ENCODE data around the gene SCNN1A. TPM values are rescaled to one million over a fixed set of nuclear protein-coding genes. Genes with fewer than 3 reads are reported as not detected.
"Not testable (repeated sequence)": the region's sequence is repeated elsewhere in the genome, so short reads cannot be mapped to it uniquely, and the experiment has no call there.

The SCNN1A gene
- total and polyA plus RNA-seq, 9 donors: 1.2 to 141 (median 10.8) TPM

DNA sequence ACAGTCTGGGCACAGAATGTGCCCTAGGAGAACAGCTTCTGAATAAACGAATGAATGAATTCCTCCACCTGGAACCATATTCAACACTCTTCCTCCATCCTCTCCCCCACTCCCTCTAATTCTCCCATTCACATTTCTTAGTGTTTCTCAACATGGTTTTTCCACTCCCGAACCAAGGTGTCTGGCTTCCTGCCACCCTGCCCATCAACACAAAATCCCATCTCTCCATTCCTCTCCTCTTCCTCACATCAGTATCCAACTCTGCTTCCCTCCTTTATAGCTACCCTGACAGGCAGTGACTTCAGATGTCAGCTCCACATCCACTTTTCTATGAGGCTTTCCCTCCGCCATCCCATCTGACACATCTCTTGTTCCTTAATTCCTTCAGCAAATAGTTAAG lies 36.4 kb downstream of the SCNN1A start:
- TF ChIP-seq POLR2A (IDR thresholded peaks at IDR 0.05) (no peak), EP300 (IDR thresholded peaks at IDR 0.05) (no peak), CTCF (IDR thresholded peaks at IDR 0.05) (no peak)
- Histone ChIP-seq H3K4me3 (peak overlapping the region; percentile 90), H3K36me3 (no peaks in the 10 kb centered on the region), H3K9me3 (no peaks in the 10 kb centered on the region), H3K27me3 (no peaks in the 10 kb centered on the region), H3K4me1 (ENCODE audit: insufficient read depth) (peaks cover 24% of the 10 kb centered on the region), H3K27ac (peak overlapping the region in 1 of 2 donors; percentile 97)
- DNase-seq: no peak
- intact Hi-C loops (cut with DNase I): loop anchor here (5.0 kb wide), 2 partner anchors 38 to 43 kb away; partner anchors contain the start of genes LTBR (in 3 of the 4) and SCNN1A (in 1 of the 4)
- 26 to 40% (median 33%) methylated on average over 3 of the region's 3 CpGs for WGBS, 3 donors

- not testable (repeated sequence) for H3K9me3 ChIP-seq
- intact Hi-C loops (cut with DNase I): loop anchor here (5.0 kb wide), 2 partner anchors 39 to 44 kb away; partner anchors contain the start of genes LTBR (in 3 of the 4) and SCNN1A (in 1 of the 4)
- H3K4me3 ChIP-seq: peak overlapping the region; percentile 90
Measured at GRCh38 chr12:6338536-6338935, 36.8 kb downstream of the SCNN1A start.

DNA sequence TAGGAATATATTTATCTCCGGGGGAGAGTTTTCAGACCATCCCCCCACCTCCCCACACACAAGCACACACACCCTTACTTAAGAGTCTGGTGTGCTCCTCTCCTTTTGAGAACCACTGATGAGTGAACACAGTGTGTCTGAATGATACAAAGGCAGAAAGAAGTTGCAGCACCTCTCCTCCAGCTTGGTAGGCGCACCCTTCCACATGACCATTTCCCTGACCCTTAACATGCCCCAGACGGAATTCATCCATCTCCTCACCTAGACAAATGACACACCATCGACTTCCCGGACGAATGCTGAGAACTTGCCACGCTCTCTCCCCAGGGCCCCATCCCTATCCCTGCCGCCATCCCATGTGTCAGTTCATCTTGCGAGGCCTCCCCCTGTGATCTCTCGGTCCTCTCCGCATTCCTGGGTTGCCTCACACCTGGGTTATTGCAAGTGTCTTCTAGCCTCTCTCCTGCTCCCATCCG lies 37.4 kb downstream of the SCNN1A start:
- H3K4me3 ChIP-seq: peak overlapping the region; percentile 90
- no peak for DNase-seq
- H3K36me3 ChIP-seq: no peaks in the 10 kb centered on the region
- peak overlapping the region in 1 of 2 donors; percentile 97 for H3K27ac ChIP-seq
- no peaks in the 10 kb centered on the region for H3K9me3 ChIP-seq
- peaks cover 23% of the 10 kb centered on the region for H3K4me1 ChIP-seq (ENCODE audit: insufficient read depth)
- TF ChIP-seq CTCF (IDR thresholded peaks at IDR 0.05) (no peak), POLR2A (IDR thresholded peaks at IDR 0.05) (no peak), EP300 (IDR thresholded peaks at IDR 0.05) (no peak)
- H3K27me3 ChIP-seq: no peaks in the 10 kb centered on the region
- intact Hi-C loops (cut with DNase I): loop anchor here (5.0 kb wide), 2 partner anchors 39 to 44 kb away; partner anchors contain the start of genes LTBR (in 3 of the 4) and SCNN1A (in 1 of the 4)
- WGBS, 3 donors: 35 to 50% (median 46%) methylated on average over 12 of the region's 12 CpGs

More at GRCh38 chr12:6338536-6338935, 36.8 kb downstream of the SCNN1A start:
- not testable (repeated sequence) for DNase-seq, H3K36me3 ChIP-seq, H3K27me3 ChIP-seq
- Histone ChIP-seq H3K27ac (peak overlapping the region in 1 of 2 donors; percentile 97), H3K4me1 (ENCODE audit: insufficient read depth) (peaks cover 24% of the 10 kb centered on the region)
- WGBS, 3 donors: 54 to 67% (median 64%) methylated on average over 8 of the region's 8 CpGs

- H3K9me3 ChIP-seq: no peaks in the 10 kb centered on the region
- peak overlapping the region; percentile 41 for H3K4me3 ChIP-seq
- H3K27ac ChIP-seq: peak overlapping the region; percentile 82 to 97
- no peaks in the 10 kb centered on the region for H3K36me3 ChIP-seq
- WGBS, 3 donors: 21 to 25% (median 24%) methylated on average over 15 of the region's 15 CpGs
- TF ChIP-seq CTCF (IDR thresholded peaks at IDR 0.05) (no peak), EP300 (IDR thresholded peaks at IDR 0.05) (no peak), POLR2A (IDR thresholded peaks at IDR 0.05) (no peak)
- peak in 1 of 5 donors; percentile 56 for DNase-seq
- no peaks in the 10 kb centered on the region for H3K27me3 ChIP-seq
- peaks cover 20% of the 10 kb centered on the region for H3K4me1 ChIP-seq (ENCODE audit: insufficient read depth)
- intact Hi-C loops (cut with DNase I): loop anchor here (5.0 kb wide), 2 partner anchors 40 to 45 kb away; partner anchors contain the start of genes LTBR (in 3 of the 4) and SCNN1A (in 1 of the 4)
Measured at GRCh38 chr12:6336889-6337853, 38.2 kb downstream of the SCNN1A start.

Data from ovary (tissue), 9 donors.